GM18505 (cell line): Measurements from ENCODE around the gene ANKRD44.
A peak's percentile ranks its signal among the peaks of the same experiment; 100 is the strongest.
"Not testable (repeated sequence)": the region's sequence is repeated elsewhere in the genome, so short reads cannot be mapped to it uniquely, and the experiment has no call there.

ENCODE experiments used
- ATAC-seq: cut with Tn5 transposase; IDR thresholded peaks from one replicate; pipeline ENCODE4 v1.9.1; 2021; ENCODE audit not compliant: unreplicated experiment
- POLR2A ChIP-seq: IDR thresholded peaks from 4 replicates; pipeline ENCODE4 v1.6.1; 2011; ENCODE audit warnings: borderline replicate concordance; ENCODE audit not compliant: insufficient read depth, insufficient read length; ENCODE audit errors: extremely low read depth

ANKRD44 gene

DNA sequence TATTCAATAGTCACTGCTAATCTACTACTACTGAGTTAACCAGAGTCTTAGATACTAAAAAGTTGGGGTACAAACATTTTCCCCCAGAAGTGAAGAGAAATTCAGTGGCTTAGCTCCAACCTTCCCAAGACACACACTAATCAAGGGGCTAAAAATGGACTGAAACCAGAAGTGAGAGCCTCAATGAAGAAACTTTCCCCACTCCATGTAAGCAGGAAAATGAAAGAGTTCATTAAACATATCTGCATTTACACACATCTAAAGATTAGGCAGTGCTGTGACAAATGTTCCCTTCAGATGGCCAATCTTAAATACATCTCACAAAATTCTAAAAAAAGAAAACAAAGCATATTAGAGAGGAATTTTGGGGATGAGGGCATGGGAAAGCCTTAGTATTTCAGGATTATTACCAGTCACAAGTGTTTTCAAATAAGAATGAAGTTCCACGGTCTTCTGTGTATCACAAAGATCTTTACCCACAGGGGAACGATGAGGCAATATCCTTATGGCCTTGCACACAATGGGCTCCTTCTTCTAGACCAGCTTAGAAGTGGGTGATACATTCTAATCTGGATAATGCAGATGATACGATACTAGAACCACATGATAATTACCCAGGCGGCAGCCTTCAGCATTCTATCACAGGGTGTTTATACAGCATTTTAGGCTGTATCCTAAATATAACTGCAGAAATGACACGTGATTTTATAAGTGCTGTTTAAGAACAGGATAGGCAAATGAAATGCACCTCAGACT, 17.1 kb downstream of the ANKRD44 start:
- ATAC-seq = no peak
- no peak for TF ChIP-seq POLR2A

DNA sequence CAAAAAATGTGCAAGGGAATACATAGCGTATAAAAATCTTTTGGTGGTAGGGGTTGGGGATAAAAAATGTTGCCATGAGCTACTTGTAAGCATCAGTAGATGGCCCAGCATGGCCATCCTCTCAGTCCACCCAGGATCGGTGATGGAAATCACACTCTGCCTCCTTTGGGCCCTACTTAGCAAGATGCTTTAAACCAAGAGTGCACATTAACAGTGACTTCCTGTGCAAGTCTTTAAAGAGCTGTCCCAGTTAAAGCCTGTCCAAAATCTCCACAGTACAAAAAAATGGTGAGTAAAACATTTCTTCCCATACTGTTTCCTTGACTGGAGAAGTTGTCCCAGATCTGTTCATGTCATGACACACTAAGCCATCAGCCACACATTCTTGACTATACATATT, 18.0 kb downstream of the ANKRD44 start:
- ATAC-seq = no peak
- TF ChIP-seq POLR2A = no peak

DNA sequence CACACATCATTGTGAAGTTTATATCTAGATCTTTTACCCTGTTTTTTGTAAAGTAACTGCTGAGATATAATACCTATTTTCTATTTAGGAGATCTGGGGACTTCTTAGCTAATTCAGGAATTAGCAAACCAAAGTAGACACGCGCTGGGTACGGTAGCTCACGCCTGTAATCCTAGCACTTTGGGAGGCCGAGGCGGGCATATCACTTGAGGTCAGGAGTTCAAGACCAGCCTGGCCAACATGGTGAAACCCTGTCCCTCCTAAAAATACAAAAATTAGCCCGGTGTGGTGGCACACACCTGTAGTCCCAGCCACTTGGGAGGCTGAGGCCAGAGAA, 23.0 kb downstream of the ANKRD44 start:
- not testable (repeated sequence) for ATAC-seq

DNA sequence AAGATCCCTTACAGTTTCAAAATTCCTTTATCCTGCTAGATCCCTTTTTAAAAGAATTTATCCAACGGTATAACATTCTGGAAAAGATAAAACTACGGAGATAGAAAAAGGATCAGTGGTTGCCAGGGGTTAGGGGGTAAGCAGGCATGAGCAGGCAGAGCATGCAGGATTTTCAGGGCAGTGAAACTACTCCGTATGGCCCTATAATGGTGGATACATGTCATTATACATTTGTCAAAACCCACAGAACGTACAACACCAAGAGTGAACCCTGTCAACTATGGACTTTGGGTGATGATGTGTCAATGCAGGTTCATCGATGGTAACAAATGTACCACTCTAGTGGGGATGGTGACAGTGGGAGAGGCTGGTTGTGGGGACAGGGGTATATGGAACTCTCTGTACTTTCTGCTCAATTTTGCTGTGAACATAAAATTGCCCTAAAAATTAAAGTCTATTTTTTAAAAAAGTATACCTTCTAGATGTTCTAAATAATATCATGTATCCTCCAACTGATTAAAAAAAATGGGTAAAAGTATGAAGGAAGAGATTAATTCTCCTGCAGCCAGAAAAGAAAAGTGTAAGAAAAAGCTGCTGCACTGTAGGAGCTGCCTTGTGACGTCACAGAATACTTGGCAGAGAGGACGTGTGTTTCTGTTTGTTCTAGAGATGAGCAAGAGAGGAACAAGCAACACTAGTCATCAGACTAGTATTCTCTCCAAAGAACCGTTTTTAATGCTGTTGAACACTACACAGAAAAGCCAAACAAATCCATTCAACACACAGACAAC, 23.6 kb downstream of the ANKRD44 start:
- no peak for TF ChIP-seq POLR2A
- peak; percentile 86 for ATAC-seq

DNA sequence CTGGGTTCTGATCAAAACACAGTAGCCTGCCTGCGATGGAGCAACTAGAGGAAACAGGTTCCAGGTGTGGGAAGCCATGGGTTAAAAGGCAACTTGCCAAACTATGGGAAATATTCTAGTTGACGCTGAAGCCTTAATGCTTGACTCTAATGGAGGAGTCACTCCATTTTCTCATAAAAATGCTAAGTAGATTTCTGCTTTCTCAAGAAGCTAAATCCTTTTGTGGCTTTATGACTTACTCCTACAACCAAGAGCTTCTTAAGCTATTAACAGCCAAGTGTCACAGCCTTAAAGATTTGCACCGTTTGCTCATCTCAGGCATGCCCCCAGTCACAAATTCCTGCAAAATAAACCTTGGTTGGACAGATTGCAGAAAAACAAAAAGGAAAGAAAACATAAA, 25.2 kb downstream of the ANKRD44 start:
- no peak for ATAC-seq
- TF ChIP-seq POLR2A = no peak

GRCh38 chr2:197284956-197285355, 25.6 kb downstream of the ANKRD44 start:
- no peak for ATAC-seq
- no peak for TF ChIP-seq POLR2A

- TF ChIP-seq POLR2A = no peak
- no peak for ATAC-seq
Observed at GRCh38 chr2:197281421-197281820, 29.2 kb downstream of the ANKRD44 start.

DNA sequence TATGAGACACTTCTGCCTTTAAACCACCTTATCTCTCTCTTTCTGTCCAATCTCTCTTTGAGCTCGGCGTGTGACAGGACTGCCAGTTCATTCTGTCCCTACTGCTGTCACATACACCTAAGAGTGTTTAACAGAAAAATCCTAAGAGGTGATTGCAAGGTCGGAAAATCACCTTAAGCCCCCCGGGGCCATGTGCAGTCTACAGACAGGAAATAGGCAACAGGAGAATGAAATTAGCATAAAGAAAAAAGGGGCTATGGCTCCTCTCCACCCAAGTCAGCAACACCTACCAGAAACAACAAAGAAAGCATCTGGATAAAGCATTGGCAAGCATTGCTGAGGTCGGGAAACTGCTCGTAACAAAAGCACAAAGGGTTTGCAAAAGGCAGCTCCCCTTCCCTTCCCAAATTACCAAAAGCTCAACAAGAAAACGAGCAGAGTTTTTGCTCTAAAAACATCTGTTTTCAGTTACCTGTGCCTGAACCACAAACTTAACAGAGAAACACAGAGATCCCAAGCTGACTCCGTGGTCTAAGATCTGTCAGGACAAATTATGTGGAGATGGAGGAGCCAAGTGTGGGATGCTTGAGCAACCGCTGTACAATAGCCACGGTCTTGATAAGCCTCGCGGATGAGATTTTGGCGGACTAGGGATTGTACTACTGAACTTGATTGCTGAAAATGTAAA, 30.4 kb downstream of the ANKRD44 start:
- no peak for TF ChIP-seq POLR2A
- no peak for ATAC-seq

DNA sequence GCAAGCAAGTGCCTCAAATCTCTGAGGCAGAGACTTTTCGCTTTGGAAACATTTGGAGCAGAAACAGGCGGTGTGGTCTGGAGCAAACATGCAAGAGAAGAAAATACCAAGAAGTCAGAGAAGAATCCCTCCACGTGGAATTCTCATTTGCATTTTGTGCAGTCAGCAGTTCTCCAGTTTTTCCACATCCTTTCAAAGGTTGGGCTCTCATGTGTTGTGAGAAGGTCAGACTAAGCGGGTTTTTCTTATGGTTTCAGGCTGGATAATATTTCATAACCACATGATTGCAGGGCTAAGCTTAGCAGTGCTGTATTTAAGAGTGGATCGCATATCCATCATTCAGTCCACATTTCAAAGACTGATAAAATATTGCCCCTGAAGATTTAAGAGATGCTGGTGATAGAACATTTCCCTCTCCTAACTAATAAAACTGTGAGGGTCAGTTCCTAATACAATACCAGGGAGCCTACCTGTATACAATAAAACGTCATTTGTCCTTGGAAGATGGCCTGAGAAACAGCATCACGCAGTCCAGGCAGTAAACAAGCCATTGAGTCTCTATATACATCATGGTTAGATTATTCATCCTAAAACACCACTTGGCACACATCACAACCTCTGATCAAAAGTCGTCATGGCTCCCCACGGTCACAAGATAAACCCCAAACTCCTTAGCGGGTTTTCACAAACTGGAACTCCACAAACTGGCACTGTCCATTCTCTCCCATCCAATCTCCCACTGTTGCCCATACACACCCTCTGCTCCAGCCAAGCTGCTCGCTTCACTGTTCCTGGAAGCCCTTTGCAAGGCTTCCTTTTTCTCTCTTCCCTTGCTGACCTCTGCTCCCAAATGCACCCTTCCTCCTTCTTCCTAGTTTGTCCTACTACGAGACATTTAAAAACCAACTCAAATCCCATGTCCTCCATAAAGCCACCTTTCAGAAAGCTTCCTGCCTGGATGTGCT, 31.5 kb downstream of the ANKRD44 start:
- no peak for ATAC-seq
- TF ChIP-seq POLR2A = no peak

DNA sequence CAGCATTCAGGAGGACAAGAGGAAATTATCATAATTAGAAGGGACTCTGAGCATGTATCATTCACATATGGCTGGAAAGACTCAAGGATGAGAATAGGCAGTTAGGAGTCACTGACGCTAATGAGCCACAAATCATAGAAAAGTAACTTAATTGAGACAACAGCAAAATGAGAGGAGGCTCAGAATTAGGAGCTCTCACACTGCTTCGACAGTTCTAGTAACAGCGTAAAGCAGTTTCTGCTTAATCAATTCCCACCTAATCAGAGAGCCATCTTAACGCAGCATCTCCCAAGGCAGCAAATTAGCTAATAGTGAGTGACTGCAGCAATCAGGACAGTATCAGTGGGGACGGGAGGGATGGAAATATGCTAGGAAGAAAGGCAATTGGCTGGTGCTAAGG, 32.8 kb downstream of the ANKRD44 start:
- ATAC-seq = no peak
- no peak for TF ChIP-seq POLR2A

- no peak for ATAC-seq
- TF ChIP-seq POLR2A = no peak
Observed at GRCh38 chr2:197276156-197276555, 34.4 kb downstream of the ANKRD44 start.

GRCh38 chr2:197274937-197275336, 35.6 kb downstream of the ANKRD44 start:
- ATAC-seq = no peak

GRCh38 chr2:197274349-197274748, 36.2 kb downstream of the ANKRD44 start:
- ATAC-seq = no peak
- TF ChIP-seq POLR2A = no peak

More at GRCh38 chr2:197274937-197275336, 35.6 kb downstream of the ANKRD44 start:
- TF ChIP-seq POLR2A = no peak

- TF ChIP-seq POLR2A = no peak
- no peak for ATAC-seq
Observed at GRCh38 chr2:197273485-197273884, 37.1 kb downstream of the ANKRD44 start.

DNA sequence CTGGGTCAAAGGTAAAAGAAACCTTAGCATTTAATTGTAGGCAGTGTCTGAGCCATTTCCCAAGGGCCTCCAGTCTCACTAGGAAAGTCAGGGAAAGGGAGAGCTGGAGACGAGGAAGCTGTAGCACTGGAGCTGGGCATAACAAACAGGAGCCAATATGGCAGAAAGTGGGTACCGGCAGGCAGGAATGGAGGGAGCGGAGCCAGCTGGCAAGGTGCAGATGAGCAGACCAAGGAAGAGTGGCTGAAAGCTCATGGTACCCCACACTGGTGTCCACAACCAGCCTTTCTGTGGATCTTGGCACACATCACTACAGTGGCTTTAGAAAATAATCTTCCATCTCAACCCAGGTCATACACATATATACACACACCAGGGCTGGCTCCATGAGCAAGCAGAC, 40.0 kb downstream of the ANKRD44 start:
- no peak for TF ChIP-seq POLR2A

More for the DNA sequence above, 40.0 kb downstream of the ANKRD44 start:
- ATAC-seq = no peak
